Stimulated activated CD4-positive, alpha-beta T cell treated with anti-CD3 and anti-CD28 coated beads, Interleukin-15, amount 100 ng/mL, for 24 hours (primary cell): ENCODE data around the gene UTP3.
A peak's percentile ranks its signal among the peaks of the same experiment; 100 is the strongest.
"Not testable (repeated sequence)": the region's sequence is repeated elsewhere in the genome, so short reads cannot be mapped to it uniquely, and the experiment has no call there.

ENCODE experiments used
- DNase-seq: peaks from one replicate; pipeline ENCODE4 v3.0.0-alpha.2; 2020

UTP3 gene, protein sequence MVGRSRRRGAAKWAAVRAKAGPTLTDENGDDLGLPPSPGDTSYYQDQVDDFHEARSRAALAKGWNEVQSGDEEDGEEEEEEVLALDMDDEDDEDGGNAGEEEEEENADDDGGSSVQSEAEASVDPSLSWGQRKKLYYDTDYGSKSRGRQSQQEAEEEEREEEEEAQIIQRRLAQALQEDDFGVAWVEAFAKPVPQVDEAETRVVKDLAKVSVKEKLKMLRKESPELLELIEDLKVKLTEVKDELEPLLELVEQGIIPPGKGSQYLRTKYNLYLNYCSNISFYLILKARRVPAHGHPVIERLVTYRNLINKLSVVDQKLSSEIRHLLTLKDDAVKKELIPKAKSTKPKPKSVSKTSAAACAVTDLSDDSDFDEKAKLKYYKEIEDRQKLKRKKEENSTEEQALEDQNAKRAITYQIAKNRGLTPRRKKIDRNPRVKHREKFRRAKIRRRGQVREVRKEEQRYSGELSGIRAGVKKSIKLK

DNA sequence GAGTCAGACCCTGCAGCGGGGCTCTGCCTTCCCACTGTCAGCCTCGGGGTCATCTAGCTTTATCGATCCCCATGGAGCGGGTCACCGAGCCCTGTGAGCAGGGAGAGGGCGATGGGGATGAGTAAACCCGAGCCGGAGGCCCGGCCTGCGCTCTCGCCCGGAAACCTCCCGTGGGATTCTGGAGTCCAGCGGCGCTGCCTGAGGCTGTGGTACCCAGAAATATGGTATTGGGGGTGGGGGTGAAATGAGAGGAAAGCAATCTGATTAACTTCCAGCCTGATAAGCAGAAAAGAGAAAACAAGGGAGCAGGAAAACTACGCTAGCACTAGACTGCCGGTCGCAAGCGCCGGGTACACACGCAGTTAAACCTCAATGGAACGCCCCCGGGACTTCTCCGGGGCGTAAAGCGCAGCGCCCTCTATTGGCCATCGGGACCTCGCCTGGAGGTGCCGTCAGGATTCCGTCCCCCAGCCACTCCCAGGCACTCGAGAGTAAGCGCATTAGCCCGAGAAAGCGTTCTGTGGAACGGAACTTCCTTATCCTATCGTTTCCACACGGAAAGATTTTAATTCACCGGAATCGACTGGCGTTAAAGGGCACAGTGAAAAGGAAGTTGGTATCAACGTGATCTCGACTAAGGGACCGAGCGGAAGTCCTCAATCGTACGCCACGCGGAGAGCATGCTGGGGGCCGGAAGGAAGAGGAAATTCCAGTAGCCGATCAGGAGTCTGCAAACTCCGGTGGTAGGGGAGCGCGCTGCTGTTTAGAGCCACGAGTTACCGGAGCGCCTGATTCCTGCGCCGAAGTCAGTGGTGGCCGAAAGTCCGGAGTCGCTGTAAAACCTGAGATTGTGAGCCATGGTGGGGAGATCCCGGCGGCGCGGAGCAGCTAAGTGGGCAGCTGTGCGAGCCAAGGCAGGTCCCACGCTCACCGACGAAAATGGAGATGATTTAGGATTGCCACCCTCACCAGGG is at the start of gene UTP3:
Gene UTP3 (plus strand): TSS at position 712 of the 974 bp plus-strand sequence. CDS start 146 bp downstream, at position 858.
- DNase-seq: peak; percentile 96

DNA sequence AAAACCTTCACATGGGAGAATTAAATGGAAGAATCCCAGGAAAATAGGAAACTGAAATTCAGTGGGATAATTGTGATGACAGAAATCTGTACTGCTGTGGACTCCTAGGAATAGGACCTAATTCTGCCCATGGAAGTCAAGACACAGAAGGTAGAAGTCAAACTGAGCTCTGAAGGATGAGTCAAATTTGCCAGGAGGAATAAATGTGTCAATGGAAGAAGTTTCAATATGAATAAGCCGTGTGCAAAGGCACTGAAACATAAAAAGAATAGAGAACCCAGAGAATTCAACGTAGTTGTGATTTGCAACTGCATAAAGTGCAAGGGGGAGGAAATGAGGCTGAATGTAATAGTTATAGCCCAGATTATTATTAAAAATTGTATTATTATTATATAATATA is 48.1 kb upstream of the UTP3 start:
- no peak for DNase-seq

DNA sequence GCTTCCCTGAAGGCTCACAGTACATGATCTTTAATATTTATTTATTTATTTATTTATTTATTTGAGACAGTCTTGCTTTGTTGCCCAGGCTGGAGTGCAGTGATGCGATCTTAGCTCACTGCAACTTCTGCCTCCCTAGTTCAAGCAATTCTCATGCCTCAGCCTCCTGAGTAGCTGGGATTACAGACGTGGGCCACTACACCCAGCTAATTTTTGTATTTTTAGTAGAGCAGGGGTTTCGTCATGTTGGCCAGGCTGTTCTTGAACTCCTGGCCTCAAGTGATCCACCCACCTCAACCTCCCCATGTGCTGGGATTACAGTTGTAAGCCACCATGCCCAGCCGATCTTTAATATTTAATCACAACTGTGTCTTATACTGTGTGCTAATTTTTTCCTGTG is 37.6 kb upstream of the UTP3 start:
- DNase-seq: not testable (repeated sequence)

DNA sequence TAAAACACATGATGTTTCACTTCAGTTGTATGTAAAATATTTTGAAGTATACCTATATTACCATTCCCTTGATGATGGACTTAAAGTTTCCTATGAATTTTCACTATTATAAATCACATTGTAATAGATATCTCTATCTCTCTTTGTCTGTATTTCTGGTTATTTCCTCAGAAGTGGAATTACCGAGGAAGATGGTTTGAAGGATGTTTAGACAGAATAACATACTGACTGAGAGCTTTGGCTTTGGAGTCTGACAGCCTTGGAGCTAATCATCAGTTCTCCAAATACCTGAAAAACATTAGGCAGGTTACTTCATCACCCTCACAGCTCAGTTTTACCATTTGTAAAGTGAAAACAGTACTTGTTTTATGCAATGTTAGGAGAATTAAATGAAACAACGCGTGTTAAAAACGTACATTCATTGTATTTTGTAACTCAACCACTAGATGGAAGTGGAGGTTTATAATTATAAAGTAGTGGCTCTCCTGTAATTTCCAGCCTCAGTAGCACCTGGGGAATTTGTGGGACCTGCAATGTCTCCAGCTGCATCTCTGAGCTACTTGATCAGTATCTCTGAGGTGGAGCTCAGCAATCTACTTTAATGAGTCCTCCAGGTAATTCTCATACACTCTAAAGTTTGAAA is 36.3 kb upstream of the UTP3 start:
- DNase-seq: no peak

GRCh38 chr4:70654605-70655011 is 33.7 kb upstream of the UTP3 start:
- no peak for DNase-seq

DNA sequence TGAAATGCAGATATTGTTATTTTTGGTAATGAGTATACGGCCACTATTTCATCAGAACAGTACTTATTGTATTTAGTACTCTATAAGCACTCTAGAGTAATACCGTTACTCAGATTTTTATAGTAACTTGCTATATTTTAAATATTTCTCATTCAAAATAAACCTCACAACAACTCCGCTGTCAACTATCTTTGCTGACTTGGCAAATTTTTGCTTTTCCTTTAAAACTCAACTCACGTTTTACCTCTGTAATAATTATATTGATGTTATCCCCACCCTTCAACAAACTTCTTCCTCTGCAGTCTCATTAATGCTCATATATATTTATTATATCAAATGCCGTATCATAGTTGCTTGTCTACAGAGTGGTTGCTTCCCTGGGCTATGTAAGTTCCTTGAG is 31.0 kb upstream of the UTP3 start:
- no peak for DNase-seq

GRCh38 chr4:70658418-70658817 is 29.9 kb upstream of the UTP3 start:
- no peak for DNase-seq

DNA sequence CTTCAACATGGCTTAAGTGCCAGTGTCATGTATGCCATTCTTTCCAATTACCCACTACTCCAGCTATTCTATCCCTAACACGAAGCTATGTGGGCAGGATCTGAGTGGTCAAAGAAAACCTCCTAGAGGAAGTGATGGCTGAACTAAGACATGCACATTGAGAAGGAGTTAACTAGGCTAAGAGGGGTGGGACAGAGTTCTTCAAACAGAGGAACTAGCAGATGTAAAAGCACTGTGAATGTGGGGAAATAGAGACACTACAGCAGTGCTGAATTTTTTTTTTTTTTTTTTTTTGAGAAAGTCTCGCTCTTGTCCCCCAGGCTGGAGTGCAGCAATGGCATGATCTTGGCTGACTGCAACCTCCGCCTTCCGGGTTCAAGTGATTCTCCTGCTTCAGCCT is 28.2 kb upstream of the UTP3 start:
- no peak for DNase-seq

- peak; percentile 32 for DNase-seq
Measured at GRCh38 chr4:70661309-70661922, 26.9 kb upstream of the UTP3 start.

- DNase-seq: no peak
Measured at GRCh38 chr4:70666369-70666768, 22.0 kb upstream of the UTP3 start, which contains the start of gene JCHAIN. JCHAIN (minus strand) TSS chr4:70666508; CDS start chr4:70666490, 18 bp downstream.

GRCh38 chr4:70667740-70668535 is 20.4 kb upstream of the UTP3 start:
- no peak for DNase-seq

- no peak for DNase-seq
Measured at GRCh38 chr4:70670332-70671014, 17.9 kb upstream of the UTP3 start.

DNA sequence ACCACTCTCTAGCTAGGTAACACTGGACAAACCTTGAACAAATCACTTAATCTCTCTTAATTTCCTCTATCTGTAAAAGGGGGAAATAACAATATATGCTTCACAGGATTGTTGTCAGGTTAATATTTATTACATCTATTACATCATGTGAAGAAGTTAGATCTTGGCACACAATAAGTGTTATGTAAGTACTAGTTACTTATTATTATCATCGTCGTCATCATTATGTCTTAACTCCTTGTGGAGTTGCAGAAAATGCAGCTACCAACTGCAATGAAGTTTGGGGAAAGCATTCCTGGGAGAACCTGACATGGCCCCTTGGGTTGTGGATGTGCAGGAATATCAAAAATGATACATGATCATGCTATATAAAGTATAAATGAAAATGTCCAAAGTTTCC is 17.2 kb upstream of the UTP3 start:
- DNase-seq: no peak

DNA sequence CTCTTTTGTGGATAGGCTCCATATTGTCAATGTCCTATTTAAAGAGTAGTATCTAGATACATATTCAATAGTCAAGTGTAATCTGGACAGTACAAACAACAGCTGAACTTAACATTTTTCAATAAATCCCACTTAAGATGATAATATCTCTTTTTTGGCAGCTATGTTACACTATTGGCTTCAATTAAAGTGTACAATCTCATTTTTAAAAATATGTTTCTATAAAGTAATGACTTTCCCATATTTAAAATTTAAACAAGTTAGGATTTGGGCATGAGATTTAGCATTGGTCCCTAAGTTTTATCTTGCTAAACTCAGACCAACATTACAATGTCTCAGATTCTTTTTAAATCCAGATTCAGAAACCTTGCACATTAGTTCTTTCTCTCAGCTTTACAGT is 14.1 kb upstream of the UTP3 start:
- DNase-seq: no peak

GRCh38 chr4:70674731-70675130 is 13.6 kb upstream of the UTP3 start:
- DNase-seq: no peak

- DNase-seq: no peak
Measured at GRCh38 chr4:70676554-70677090, 11.7 kb upstream of the UTP3 start.

DNA sequence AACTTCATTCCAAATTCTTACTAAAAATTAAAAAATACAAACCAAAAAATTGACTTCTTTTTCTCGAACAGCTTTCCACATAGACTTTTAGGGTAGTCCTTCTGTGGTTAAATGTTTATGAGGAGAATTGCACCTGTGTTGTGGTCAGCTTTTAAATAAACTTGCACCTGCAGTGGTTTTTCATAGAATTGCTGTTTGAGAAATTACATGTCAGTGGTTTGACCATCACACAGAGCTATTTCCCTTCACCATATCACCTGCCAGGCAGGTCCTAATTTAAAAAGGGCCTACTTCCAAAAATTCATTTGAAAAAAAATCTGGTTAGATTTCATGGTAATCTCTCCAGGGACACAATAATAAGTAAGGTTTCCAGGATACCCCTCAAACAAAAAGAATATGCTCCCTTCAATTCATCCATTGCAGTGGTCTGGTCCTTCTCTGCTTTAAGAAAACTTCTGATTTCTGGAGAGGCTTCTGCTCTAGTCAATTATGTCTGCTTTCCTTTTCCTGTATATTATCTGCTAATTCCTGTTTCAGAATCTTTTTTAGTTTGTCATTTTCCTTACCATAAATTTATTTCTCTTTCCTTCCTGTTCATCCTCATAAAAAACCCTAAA is 9.8 kb upstream of the UTP3 start:
- no peak for DNase-seq

GRCh38 chr4:70680934-70681333 is 7.4 kb upstream of the UTP3 start:
- DNase-seq: no peak

- no peak for DNase-seq
Measured at GRCh38 chr4:70681704-70682103, 6.6 kb upstream of the UTP3 start.

DNA sequence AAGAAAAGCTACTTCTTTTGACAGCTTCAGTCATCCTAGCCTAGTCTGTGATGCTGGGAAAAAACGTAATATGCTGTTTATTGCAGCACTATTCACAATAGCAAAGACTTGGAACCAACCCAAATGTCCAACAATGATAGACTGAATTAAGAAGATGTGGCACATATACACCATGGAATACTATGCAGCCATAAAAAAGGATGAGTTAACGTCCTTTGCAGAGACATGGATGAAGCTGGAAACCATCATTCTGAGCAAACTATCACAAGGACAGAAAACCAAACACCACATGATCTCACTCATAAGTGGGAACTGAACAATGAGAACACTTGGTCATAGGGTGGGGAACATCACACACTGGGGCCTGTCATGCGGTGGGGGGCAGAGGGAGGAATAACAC is 6.2 kb upstream of the UTP3 start:
- not testable (repeated sequence) for DNase-seq
